Right cardiac atrium (tissue), 5 donors: ENCODE results near the gene NDUFAF8. TPM values are rescaled to one million over a fixed set of nuclear protein-coding genes. Genes with fewer than 3 reads are reported as not detected.

Experiments
- ATAC-seq, 2 donors: fragments of 200-7000 bp; cut with Tn5 transposase; one replicate each; pipeline versions ENCODE4 v1.8.0 to v1.9.1; 2020; ENCODE audit warnings: moderate library complexity in 2 of 2, mild to moderate bottlenecking in 1 of 2
- DNase-seq, 3 donors: peaks; one replicate each; pipeline ENCODE4 v3.0.0-alpha.2; 2020
- H3K27ac ChIP-seq: one replicate; pipeline ENCODE4 v1.5.1; 2013; ENCODE audit warnings: mild to moderate bottlenecking, low read length, control low read depth, moderate library complexity
- H3K27me3 ChIP-seq: one replicate; pipeline ENCODE4 v1.6.1; 2013; ENCODE audit not compliant: control insufficient read depth, insufficient read depth
- H3K4me1 ChIP-seq: one replicate; pipeline ENCODE4 v1.6.1; 2013; ENCODE audit warnings: low read length; ENCODE audit not compliant: control insufficient read depth, insufficient read depth
- H3K4me3 ChIP-seq: one replicate; pipeline ENCODE4 v1.5.1; 2013; ENCODE audit warnings: low read length, control low read depth
- H3K9me3 ChIP-seq: one replicate; pipeline ENCODE4 v1.6.1; 2013; ENCODE audit warnings: low read length; ENCODE audit not compliant: control insufficient read depth
- WGBS: extraction: QIAGEN DNeasy Blood & Tissue Kit; methylation state at CpG from one replicate; pipeline ENCODE4 v1.1.7; 2013; 5-methylcytosine and 5-hydroxymethylcytosine counted together
- intact Hi-C, 4 donors: fragments of 100-400 bp; cut with DNase I; formaldehyde crosslinking; loops; one replicate each; pipeline versions ENCODE4 v1.11.0 to v1.14.0; 2022 to 2023
- polyA plus RNA-seq: library from polyadenylated mRNA; stranded (reverse); fragments of 200-250 nt; gene quantifications from one replicate; pipeline ENCODE4 v1.2.3, GENCODE V29; 2013
- total RNA-seq, 4 donors: library from RNA; stranded (reverse); fragmentation: NEBNext Ultra II Directional; extraction: Animal tissue kit (Norgen Biotek cat#: 25700); gene quantifications; one replicate each; pipeline ENCODE4 v1.2.1, GENCODE V29; 2021
- donor health status: healthy with polysubstance abuse.
- donor health status: DM: no; HTN: yes; CAD: no.
- donor health status: DM: no; HTN: no; CAD: no.
- donor health status: DM: no; HTN: yes; CAD: no; lungs with severe emphysema.
- donor health status: DM: yes; HTN: yes; CAD: no.

The NDUFAF8 gene
- total and polyA plus RNA-seq, 5 donors, result 51.5 to 75.4 (median 55.0) TPM

DNA sequence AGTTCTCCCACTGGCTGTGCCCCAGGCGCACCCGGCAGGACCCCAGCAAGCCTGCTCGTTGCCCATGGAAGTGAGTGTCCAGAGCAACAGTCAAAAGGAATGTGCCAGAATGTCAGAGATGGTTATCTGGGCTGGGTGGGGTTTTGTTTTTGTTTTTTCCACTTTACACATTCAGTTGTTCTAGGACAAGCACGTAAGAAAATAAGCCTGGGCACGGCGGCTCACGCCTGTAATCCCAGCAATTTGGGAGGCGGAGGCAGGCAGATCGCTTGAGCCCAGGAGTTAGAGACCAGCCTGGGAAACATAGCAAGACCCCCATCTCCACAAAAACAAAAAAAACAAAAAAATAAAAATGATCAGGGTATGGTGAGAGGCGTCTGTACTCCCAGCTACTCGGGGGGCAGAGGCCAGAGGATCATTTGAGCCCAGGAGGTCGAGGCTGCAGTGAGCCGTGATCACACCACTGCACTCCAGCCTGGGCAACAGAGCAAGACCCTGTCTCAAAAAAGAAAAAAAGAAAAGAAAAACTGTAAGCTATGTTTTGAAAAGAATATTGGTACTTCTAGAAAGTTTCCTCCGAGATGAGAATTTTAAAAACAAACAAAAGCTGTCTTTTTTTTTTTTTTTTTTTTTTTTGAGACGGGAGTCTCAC lies 8.3 kb downstream of the NDUFAF8 start:
- no peak overlapping the region for H3K27ac ChIP-seq
- 91% methylated on average over 14 of the region's 15 CpGs for WGBS
- intact Hi-C loops, result loop anchor here in 1 of 4 donors (10.0 kb wide), 1 partner anchor 103 kb away; no protein-coding TSS in a partner anchor
- ATAC-seq (no peak), DNase-seq (no peak)
- no peaks in the 10 kb centered on the region for H3K27me3 ChIP-seq
- H3K9me3 ChIP-seq, result no peaks in the 10 kb centered on the region
- no peaks in the 10 kb centered on the region for H3K4me1 ChIP-seq
- H3K4me3 ChIP-seq, result no peak overlapping the region

DNA sequence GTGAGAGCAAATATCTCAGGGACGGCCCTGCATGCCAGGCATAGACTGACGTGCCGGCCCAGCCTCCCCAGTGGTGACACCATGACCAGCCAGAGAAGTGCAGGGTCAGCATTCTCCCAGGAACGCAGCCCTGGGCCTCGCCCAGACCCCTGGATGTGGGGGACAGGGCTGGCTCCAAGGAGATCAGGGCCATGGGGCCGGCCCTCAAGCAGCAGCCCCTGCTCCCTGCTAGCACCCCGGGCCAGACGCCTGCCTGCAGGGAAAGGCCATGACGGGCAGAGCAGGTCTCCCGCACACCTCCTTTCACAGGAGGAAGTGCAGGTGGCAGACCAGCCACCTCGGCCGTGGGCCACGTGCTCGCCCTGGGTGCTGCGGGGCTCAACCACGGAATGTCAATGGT lies 9.5 kb downstream of the NDUFAF8 start:
- Histone ChIP-seq H3K9me3 (no peaks in the 10 kb centered on the region), H3K27me3 (no peaks in the 10 kb centered on the region), H3K27ac (no peak overlapping the region), H3K4me3 (no peak overlapping the region), H3K4me1 (no peaks in the 10 kb centered on the region)
- DNase-seq (peak; percentile 11 to 53 (median 53)), ATAC-seq (no peak)
- intact Hi-C loops, result loop anchor here in 1 of 4 donors (10.0 kb wide), 1 partner anchor 104 kb away; no protein-coding TSS in a partner anchor
- WGBS, result 82% methylated on average over 16 of the region's 16 CpGs

DNA sequence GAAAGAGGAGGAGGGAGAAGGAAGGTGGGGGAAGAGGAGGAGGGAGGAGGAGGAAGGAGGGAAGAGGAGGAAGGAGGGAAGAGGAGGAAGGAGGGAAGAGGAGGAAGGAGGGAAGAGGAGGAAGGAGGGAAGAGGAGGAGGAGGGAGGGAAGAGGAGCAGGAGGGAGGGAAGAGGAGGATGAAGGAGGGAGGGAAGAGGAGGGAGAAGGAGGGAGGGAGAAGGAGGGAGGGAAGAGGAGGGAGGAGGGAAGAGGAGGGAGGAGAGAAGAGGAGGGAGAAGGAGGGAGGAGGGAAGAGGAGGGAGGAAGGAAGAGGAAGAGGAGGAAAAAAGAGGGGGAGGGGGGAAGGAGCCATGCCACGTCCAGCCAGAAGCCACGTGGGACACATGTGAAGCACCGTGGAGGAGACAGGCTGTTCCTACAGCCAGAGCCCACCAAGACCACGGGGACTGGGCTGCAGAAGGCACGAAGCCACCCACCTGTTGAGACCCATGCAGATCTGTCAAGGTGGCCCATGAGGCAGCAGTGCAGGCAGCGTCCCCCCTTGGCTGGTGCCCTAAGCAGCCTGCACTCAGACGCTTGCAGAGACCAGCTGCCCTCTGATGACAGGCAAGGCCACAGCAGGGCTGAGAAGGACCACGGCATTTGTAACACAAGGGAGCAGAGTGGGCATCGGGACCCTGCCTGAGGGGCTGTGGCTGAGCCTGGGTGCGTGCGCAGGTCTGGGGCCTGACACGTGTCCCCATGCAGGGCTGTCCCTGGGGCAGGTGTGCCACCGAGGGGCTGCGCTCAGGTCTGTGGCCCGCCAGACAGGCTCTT lies 10.3 kb downstream of the NDUFAF8 start:
- intact Hi-C loops, result loop anchor here in 3 of 4 donors (10.0 kb wide), 2 partner anchors 105 to 355 kb away; no protein-coding TSS in a partner anchor
- DNase-seq (peak; percentile 12 to 46 (median 42)), ATAC-seq (no peak)
- WGBS, result 92% methylated on average over 15 of the region's 15 CpGs
- Histone ChIP-seq H3K27ac (no peak overlapping the region), H3K27me3 (no peaks in the 10 kb centered on the region), H3K4me1 (no peaks in the 10 kb centered on the region), H3K9me3 (no peaks in the 10 kb centered on the region), H3K4me3 (no peak overlapping the region)

- H3K9me3 ChIP-seq, result no peaks in the 10 kb centered on the region
- H3K4me1 ChIP-seq, result no peaks in the 10 kb centered on the region
- DNase-seq (peak; percentile 7 to 52 (median 30)), ATAC-seq (no peak)
- H3K4me3 ChIP-seq, result no peak overlapping the region
- H3K27me3 ChIP-seq, result no peaks in the 10 kb centered on the region
- WGBS, result 91% methylated on average over 31 of the region's 31 CpGs
- no peak overlapping the region for H3K27ac ChIP-seq
- intact Hi-C loops, result loop anchor here in 3 of 4 donors (10.0 kb wide), 1 partner anchor 354 kb away; no protein-coding TSS in a partner anchor
These were observed 11.4 kb downstream of the NDUFAF8 start for GRCh38 chr17:81250286-81251093.

DNA sequence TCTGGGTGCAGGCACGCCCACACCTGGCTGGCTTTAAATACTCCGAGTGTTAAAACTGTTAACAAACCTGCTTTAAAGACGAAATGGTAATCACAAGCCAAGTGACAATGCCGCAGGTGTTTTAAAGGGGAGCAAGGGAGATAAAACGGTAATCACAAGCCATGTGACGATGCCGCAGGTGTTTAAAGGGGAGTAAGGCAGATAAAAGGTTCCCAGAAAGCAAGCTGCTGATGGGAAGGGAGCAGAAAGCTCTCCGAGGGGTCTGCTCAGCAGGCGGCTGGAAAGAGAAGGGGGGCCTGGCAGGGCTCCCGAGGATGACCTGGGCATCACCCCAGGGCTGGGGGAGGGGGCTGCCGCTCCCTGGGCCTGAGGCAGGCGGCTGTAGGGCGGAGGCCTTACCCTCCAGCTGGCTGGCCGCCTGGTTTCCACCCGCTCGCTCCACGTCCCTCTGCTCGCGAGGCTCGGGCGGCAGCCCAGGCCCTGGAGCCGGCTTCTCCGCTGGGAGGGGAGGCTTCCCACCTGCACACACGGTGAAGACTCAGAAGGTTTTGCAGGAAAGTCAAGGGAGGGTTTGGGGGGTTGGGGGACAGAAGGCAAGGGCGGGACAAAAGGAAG lies 12.1 kb downstream of the NDUFAF8 start:
- H3K4me1 ChIP-seq, result no peaks in the 10 kb centered on the region
- intact Hi-C loops, result loop anchor here in 3 of 4 donors (10.0 kb wide), 1 partner anchor 354 kb away; no protein-coding TSS in a partner anchor

GRCh38 chr17:81251709-81252301 lies 12.7 kb downstream of the NDUFAF8 start:
- WGBS, result 75% methylated on average over 29 of the region's 29 CpGs
- no peak overlapping the region for H3K4me3 ChIP-seq
- intact Hi-C loops, result loop anchor here in 3 of 4 donors (2.0 to 10.0 kb wide), 3 partner anchors 233 to 353 kb away; no protein-coding TSS in a partner anchor
- no peaks in the 10 kb centered on the region for H3K27me3 ChIP-seq
- ATAC-seq (no peak), DNase-seq (peak in 2 of 3 donors; percentile 61 to 65)
- no peak overlapping the region for H3K27ac ChIP-seq
- no peaks in the 10 kb centered on the region for H3K4me1 ChIP-seq
- no peaks in the 10 kb centered on the region for H3K9me3 ChIP-seq

More for the DNA sequence above, 12.1 kb downstream of the NDUFAF8 start:
- H3K27ac ChIP-seq, result no peak overlapping the region
- WGBS, result 72% methylated on average over 25 of the region's 25 CpGs
- ATAC-seq (peak; percentile 8 to 20), DNase-seq (peak; percentile 31 to 69 (median 65))
- H3K4me3 ChIP-seq, result no peak overlapping the region
- no peaks in the 10 kb centered on the region for H3K27me3 ChIP-seq
- no peaks in the 10 kb centered on the region for H3K9me3 ChIP-seq

DNA sequence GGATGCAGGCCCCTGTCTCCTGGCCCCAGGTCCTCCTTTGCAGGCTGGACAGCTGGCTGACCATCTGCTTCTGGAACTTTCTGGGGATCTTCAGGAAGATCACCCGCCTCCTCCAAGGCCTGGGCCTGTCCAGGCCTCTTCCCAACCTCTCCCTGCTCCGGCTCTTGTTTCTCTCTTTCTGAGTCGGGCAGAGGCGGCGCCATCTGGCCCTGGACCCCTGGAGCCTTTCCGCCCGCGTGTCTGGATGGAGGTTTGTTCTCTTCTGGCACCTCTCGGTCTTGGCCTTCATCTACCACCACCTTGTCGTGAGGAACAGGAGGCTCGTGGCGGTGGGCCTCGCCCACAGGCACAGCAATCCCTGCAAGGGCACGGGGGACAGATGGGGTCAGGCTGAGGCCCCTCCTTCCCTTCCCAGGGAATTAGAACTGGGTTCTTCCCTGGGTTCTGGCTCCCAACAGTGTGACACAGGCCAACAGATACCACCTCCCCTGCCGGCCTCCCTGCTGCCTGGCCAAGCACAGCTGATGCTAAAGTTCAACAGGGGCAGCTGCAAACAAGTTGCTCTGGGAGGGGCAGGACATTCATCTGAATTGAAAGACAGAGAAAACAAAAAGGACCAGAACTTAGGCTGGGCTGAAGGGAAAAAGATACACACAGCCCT lies 13.3 kb downstream of the NDUFAF8 start:
- Histone ChIP-seq H3K4me1 (no peaks in the 10 kb centered on the region), H3K4me3 (no peak overlapping the region), H3K27ac (no peak overlapping the region), H3K27me3 (no peaks in the 10 kb centered on the region), H3K9me3 (no peaks in the 10 kb centered on the region)
- ATAC-seq (no peak), DNase-seq (peak in 2 of 3 donors; percentile 40 to 56)
- WGBS, result 83% methylated on average over 15 of the region's 15 CpGs
- intact Hi-C loops, result loop anchor here in 3 of 4 donors (2.0 to 10.0 kb wide), 3 partner anchors 232 to 352 kb away; no protein-coding TSS in a partner anchor

DNA sequence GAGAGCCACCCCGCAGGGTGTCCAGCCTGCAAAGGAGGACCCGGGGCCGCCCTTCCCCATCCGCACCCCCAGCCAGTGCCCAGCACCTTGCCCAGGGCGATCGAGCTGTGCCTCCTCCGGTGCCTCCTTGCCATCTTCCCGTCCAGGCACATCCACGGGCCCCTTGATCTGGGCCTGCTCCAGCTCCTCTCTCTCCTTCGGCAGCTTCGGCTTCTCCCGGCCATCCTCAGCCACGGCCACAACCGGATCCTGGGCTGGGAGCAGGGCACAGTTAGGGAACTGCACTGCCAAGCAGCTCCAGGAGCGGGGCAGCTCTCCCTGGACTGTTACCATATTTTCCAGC lies 13.8 kb downstream of the NDUFAF8 start:
- no peak for ATAC-seq
- intact Hi-C loops, result loop anchor here in 3 of 4 donors (2.0 to 10.0 kb wide), 3 partner anchors 232 to 352 kb away; no protein-coding TSS in a partner anchor
- H3K9me3 ChIP-seq, result no peaks in the 10 kb centered on the region
- no peak overlapping the region for H3K27ac ChIP-seq
- H3K4me3 ChIP-seq, result no peak overlapping the region
- H3K4me1 ChIP-seq, result no peaks in the 10 kb centered on the region
- H3K27me3 ChIP-seq, result no peaks in the 10 kb centered on the region
- peak in 2 of 3 donors; percentile 40 to 62 for DNase-seq
- WGBS, result 74% methylated on average over 15 of the region's 15 CpGs

DNA sequence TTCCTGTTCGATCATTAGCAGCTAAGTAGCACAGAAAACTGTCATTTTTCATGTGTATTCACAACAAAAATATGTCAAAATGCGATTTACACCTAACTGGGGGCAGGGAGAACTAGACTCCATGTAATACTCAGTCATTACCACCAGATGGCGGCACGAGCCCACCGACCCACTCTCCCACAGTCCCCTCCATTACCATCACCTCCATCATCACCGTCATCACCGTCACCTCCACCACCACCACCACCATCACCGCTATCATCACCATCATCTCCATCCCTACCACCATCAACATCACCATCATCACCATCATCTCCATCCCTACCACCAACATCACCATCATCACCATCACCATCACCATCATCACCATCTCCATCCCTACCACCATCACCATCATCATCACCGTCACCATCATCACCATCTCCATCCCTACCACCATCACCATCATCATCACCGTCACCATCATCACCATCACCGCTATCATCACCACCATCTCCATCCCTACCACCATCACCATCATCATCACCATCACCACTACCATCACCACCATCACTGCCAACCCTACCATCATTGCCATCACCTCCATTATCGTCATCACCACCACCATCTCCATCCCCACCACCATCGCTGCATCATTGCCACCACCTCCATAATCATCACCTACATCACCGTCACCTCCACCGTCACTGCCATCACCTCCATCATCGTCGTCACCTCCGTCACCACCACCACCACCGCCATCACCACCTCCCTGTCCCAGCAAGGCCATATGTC lies 14.4 kb downstream of the NDUFAF8 start:
- DNase-seq (peak in 2 of 3 donors; percentile 64 to 65), ATAC-seq (peak in 1 of 2 donors; percentile 35)
- Histone ChIP-seq H3K4me1 (no peaks in the 10 kb centered on the region), H3K27ac (no peak overlapping the region), H3K4me3 (no peak overlapping the region), H3K9me3 (no peaks in the 10 kb centered on the region), H3K27me3 (no peaks in the 10 kb centered on the region)
- intact Hi-C loops, result loop anchor here in 3 of 4 donors (2.0 to 10.0 kb wide), 3 partner anchors 231 to 351 kb away; no protein-coding TSS in a partner anchor
- 55% methylated on average over 19 of the region's 19 CpGs for WGBS
